SK-N-SH (cell line): Measurements from ENCODE around the gene DMRTB1.

ENCODE experiments used
- RAD21 ChIP-seq: IDR thresholded peaks from 2 replicates; pipeline ENCODE4 v1.6.1; 2012; ENCODE audit warnings: mild to moderate bottlenecking, low read length
- TAF1 ChIP-seq: IDR thresholded peaks from 2 replicates; pipeline ENCODE4 v1.6.1; 2012; ENCODE audit warnings: low read depth, mild to moderate bottlenecking, low read length, moderate library complexity, borderline replicate concordance
- TF ChIP-seq, protein P1 (sequence below): fragments of 200-600 bp; sonication (generic); IDR thresholded peaks from 2 replicates; pipeline ENCODE4 v1.6.1; 2017; ENCODE audit warnings: antibody characterized with exemption, mild to moderate bottlenecking, moderate library complexity
- TF ChIP-seq, protein P2 (sequence below): IDR thresholded peaks from 2 replicates; pipeline ENCODE4 v1.4.0; 2012; ENCODE audit warnings: low read depth

DNA sequence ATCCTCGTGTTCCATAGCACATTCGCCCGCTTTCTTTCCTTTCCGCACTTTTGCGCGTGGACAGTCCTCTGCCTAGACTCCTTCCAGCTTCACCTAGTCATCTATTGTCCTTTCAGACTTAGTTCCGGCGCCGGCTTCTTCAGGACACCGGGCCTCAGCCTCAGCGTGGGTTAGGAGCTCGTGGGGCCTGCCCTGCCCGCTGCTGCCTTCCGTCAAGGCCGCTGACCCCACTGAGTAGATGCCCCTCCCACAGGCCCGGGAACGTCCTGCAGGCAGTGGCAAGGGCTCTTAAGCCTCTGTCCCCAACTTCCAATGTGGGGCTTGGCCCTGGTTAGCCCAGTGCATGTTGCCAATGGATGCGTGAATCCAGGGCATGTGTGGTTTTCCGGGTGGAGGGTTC, 11.4 kb downstream of the DMRTB1 start:
- TF ChIP-seq RAD21, result no peak
- TF ChIP-seq, protein P1, sequence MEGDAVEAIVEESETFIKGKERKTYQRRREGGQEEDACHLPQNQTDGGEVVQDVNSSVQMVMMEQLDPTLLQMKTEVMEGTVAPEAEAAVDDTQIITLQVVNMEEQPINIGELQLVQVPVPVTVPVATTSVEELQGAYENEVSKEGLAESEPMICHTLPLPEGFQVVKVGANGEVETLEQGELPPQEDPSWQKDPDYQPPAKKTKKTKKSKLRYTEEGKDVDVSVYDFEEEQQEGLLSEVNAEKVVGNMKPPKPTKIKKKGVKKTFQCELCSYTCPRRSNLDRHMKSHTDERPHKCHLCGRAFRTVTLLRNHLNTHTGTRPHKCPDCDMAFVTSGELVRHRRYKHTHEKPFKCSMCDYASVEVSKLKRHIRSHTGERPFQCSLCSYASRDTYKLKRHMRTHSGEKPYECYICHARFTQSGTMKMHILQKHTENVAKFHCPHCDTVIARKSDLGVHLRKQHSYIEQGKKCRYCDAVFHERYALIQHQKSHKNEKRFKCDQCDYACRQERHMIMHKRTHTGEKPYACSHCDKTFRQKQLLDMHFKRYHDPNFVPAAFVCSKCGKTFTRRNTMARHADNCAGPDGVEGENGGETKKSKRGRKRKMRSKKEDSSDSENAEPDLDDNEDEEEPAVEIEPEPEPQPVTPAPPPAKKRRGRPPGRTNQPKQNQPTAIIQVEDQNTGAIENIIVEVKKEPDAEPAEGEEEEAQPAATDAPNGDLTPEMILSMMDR, result no peak
- TF ChIP-seq, protein P2, sequence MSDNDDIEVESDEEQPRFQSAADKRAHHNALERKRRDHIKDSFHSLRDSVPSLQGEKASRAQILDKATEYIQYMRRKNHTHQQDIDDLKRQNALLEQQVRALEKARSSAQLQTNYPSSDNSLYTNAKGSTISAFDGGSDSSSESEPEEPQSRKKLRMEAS, result no peak
- no peak for TF ChIP-seq TAF1
